ENCODE results near the gene MYL1.

DNA sequence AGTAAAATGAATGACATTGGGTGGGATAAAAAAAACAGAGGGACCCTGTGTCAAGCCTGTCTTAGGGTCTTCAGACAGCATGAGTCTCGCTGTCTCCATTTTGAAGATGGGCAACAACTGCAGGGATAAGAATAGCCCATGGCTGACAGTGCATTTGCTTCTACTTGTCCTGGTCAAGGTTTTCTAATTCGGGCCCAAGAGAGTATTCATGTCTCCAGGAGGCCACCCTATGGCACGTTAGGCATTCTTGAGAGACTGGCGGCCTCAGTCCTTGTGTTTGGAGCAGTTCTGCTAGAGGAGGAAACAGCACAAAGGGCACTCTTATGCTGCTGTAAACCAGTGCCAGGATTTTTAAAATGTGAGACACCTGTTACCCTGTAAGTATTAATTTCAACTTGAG lies 9.5 kb upstream of the MYL1 start:
- TF ChIP-seq, protein P1, sequence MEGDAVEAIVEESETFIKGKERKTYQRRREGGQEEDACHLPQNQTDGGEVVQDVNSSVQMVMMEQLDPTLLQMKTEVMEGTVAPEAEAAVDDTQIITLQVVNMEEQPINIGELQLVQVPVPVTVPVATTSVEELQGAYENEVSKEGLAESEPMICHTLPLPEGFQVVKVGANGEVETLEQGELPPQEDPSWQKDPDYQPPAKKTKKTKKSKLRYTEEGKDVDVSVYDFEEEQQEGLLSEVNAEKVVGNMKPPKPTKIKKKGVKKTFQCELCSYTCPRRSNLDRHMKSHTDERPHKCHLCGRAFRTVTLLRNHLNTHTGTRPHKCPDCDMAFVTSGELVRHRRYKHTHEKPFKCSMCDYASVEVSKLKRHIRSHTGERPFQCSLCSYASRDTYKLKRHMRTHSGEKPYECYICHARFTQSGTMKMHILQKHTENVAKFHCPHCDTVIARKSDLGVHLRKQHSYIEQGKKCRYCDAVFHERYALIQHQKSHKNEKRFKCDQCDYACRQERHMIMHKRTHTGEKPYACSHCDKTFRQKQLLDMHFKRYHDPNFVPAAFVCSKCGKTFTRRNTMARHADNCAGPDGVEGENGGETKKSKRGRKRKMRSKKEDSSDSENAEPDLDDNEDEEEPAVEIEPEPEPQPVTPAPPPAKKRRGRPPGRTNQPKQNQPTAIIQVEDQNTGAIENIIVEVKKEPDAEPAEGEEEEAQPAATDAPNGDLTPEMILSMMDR (IDR thresholded peaks at IDR 0.05; ENCODE audit: low read length) = no peak
- TF ChIP-seq EZH2 (IDR thresholded peaks at IDR 0.05; ENCODE audit: borderline replicate concordance, low read length) = no peak

Measured in OCI-LY1 (cell line).